ENCODE measurements around the gene SH3PXD2B. TPM values are rescaled to one million over a fixed set of nuclear protein-coding genes. Genes with fewer than 3 reads are reported as not detected.

Gene SH3PXD2B
- total RNA-seq, result 10 to 100 TPM; 13.5 to 43.5 (median 28.1) TPM

- TF ChIP-seq CTCF (IDR thresholded peaks at IDR 0.05) (no peak), POLR2A (IDR thresholded peaks at IDR 0.05) (no peak)
- peak; percentile 55 to 93 for DNase-seq (ENCODE audit: low spot score in 2 of 2)
- intact Hi-C loops (cut with DNase I; ENCODE audit: low total_unique reads), result no loop called here
- WGBS, 2 donors, result 2 to 4% methylated on average over 21 to 33 of the region's 89 CpGs
- H3K4me3 ChIP-seq (ENCODE audit: low read depth, poor library complexity, severe bottlenecking), result peak within 1 kb of the TSS; percentile 92
Measured at GRCh38 chr5:172454358-172455086, at the start of gene SH3PXD2B. TSS of gene SH3PXD2B (minus strand) at chr5:172454525. CDS start at chr5:172454352, 173 bp downstream.

GRCh38 chr5:172502969-172503368, 48.6 kb upstream of the SH3PXD2B start:
- H3K4me3 ChIP-seq (ENCODE audit: low read depth, poor library complexity, severe bottlenecking), result no peak overlapping the region
- WGBS, 2 donors, result 90 to 95% methylated on average over 4 of the region's 4 CpGs
- DNase-seq (ENCODE audit: low spot score in 2 of 2), result peak; percentile 11 to 64
- intact Hi-C loops (cut with DNase I; ENCODE audit: low total_unique reads), result no loop called here
- no peak for TF ChIP-seq POLR2A (IDR thresholded peaks at IDR 0.05)
- no peak for TF ChIP-seq CTCF (IDR thresholded peaks at IDR 0.05)

GRCh38 chr5:172502410-172502809, 48.1 kb upstream of the SH3PXD2B start:
- H3K4me3 ChIP-seq (ENCODE audit: low read depth, poor library complexity, severe bottlenecking), result no peak overlapping the region
- no peak for TF ChIP-seq CTCF (IDR thresholded peaks at IDR 0.05)
- TF ChIP-seq POLR2A (IDR thresholded peaks at IDR 0.05), result no peak
- 77 to 79% methylated on average over 8 of the region's 8 CpGs for WGBS, 2 donors
- peak; percentile 6 to 57 for DNase-seq (ENCODE audit: low spot score in 2 of 2)
- intact Hi-C loops (cut with DNase I; ENCODE audit: low total_unique reads), result no loop called here

GRCh38 chr5:172501708-172502320, 47.5 kb upstream of the SH3PXD2B start:
- no peak overlapping the region for H3K4me3 ChIP-seq (ENCODE audit: low read depth, poor library complexity, severe bottlenecking)
- WGBS, 2 donors, result 80 to 84% methylated on average over 7 of the region's 7 CpGs
- peak; percentile 9 to 65 for DNase-seq (ENCODE audit: low spot score in 2 of 2)
- no peak for TF ChIP-seq POLR2A (IDR thresholded peaks at IDR 0.05)
- no peak for TF ChIP-seq CTCF (IDR thresholded peaks at IDR 0.05)
- intact Hi-C loops (cut with DNase I; ENCODE audit: low total_unique reads), result no loop called here

- no peak for TF ChIP-seq CTCF (IDR thresholded peaks at IDR 0.05)
- intact Hi-C loops (cut with DNase I; ENCODE audit: low total_unique reads), result no loop called here
- DNase-seq (ENCODE audit: low spot score in 2 of 2), result no peak
- H3K4me3 ChIP-seq (ENCODE audit: low read depth, poor library complexity, severe bottlenecking), result no peak overlapping the region
- WGBS, 2 donors, result 96 to 97% methylated on average over 2 of the region's 2 CpGs
Measured at GRCh38 chr5:172499287-172499686, 45.0 kb upstream of the SH3PXD2B start.

All from lower leg skin (tissue), 4 donors.